ENCODE data around the gene ITM2A.

DNA sequence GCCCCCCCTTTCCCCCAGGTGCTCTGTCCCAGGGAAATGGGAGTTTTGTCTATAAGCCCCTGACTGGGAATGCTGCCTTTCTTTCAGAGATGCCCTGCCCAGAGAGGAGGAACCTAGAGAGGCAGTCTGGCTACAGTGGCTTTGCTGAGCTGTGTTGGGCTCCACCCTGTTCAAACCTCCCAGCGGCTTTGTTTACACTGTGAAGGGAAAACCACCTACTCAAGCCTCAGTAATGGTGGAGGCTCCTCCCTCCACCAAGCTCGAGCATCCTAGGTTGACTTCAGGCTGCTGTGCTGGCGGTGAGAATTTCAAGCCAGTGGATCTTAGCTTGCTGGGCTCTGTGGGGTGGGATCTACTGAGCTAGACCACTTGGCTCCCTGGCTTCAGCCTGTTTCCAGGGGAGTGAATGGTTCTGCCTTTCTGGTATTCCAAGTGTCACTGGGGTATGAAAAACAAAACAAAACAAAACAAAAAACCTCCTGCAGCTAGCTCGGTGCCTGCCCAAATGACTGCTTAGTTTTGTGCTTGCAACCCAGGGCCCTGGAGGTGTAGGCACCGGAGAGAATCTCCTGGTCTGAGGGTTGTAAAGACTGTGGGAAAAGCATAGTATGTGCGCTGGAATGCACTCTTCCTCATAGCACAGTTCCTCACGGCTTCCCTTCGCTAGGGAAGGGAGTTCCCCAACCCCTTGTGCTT lies 41.7 kb downstream of the ITM2A start:
- TF ChIP-seq CTCF (IDR thresholded peaks at IDR 0.05) (no peak), EZH2 (IDR thresholded peaks at IDR 0.05; ENCODE audit: borderline replicate concordance, insufficient read depth, low read depth, low read length, poor library complexity, severe bottlenecking) (no peak)
